ENCODE measurements around the gene SS18L1. TPM values are rescaled to one million over a fixed set of nuclear protein-coding genes. Genes with fewer than 3 reads are reported as not detected.

The SS18L1 gene
- total RNA-seq, 4 donors from 2014 or later, result 0.51 to 21.7 (median 12.8) TPM

DNA sequence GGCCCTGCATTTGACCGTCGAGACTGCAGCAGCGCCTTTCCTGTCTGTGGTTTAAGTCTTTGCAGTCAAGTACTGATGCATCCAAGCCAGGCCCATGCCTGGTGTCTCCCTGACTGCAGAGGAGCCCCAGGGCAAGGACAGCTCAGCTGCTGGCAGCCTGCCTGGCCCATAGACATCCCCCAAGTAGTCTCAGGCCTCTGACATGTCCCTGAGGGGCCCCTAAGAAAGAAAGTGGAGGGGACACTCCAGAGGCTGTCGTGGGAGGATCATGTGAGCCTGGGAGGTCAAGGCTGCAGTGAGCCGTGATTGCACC lies 58.5 kb downstream of the SS18L1 start:
- no peaks in the 10 kb centered on the region for H3K27me3 ChIP-seq
- no peaks in the 10 kb centered on the region for H3K4me1 ChIP-seq
- H3K9me3 ChIP-seq, result no peaks in the 10 kb centered on the region
- H3K36me3 ChIP-seq, result no peaks in the 10 kb centered on the region
- H3K27ac ChIP-seq, result no peak overlapping the region
- no peak for DNase-seq
- H3K4me3 ChIP-seq, result no peak overlapping the region
- TF ChIP-seq CTCF (IDR thresholded peaks at IDR 0.05) (no peak), POLR2A (IDR thresholded peaks at IDR 0.05) (no peak)
- intact Hi-C loops (cut with DNase I; ENCODE audit: low total_unique reads), result no loop called here

- Histone ChIP-seq H3K27ac (no peak overlapping the region), H3K9me3 (no peaks in the 10 kb centered on the region), H3K27me3 (no peaks in the 10 kb centered on the region), H3K36me3 (no peaks in the 10 kb centered on the region), H3K4me3 (no peak overlapping the region), H3K4me1 (no peaks in the 10 kb centered on the region)
- intact Hi-C loops (cut with DNase I; ENCODE audit: low total_unique reads), result no loop called here
- DNase-seq, result no peak
- no peak for TF ChIP-seq CTCF (IDR thresholded peaks at IDR 0.05)
Measured at GRCh38 chr20:62202676-62203377, 59.3 kb downstream of the SS18L1 start.

GRCh38 chr20:62203378-62204030 lies 59.9 kb downstream of the SS18L1 start:
- no peak for DNase-seq
- H3K4me3 ChIP-seq, result no peak overlapping the region
- H3K27ac ChIP-seq, result no peak overlapping the region
- no peaks in the 10 kb centered on the region for H3K9me3 ChIP-seq
- no peaks in the 10 kb centered on the region for H3K4me1 ChIP-seq
- TF ChIP-seq CTCF (IDR thresholded peaks at IDR 0.05), result no peak
- TF ChIP-seq POLR2A (IDR thresholded peaks at IDR 0.05), result no peak
- H3K36me3 ChIP-seq, result no peaks in the 10 kb centered on the region
- H3K27me3 ChIP-seq, result no peaks in the 10 kb centered on the region
- intact Hi-C loops (cut with DNase I; ENCODE audit: low total_unique reads), result no loop called here

GRCh38 chr20:62205618-62206387 lies 62.2 kb downstream of the SS18L1 start:
- intact Hi-C loops (cut with DNase I; ENCODE audit: low total_unique reads), result no loop called here
- H3K4me3 ChIP-seq, result no peak overlapping the region
- H3K27me3 ChIP-seq, result peaks cover 2 to 3% of the 10 kb centered on the region in 2 donors
- no peaks in the 10 kb centered on the region for H3K4me1 ChIP-seq
- no peak overlapping the region for H3K27ac ChIP-seq
- DNase-seq, result no peak
- no peaks in the 10 kb centered on the region for H3K9me3 ChIP-seq
- no peak for TF ChIP-seq POLR2A (IDR thresholded peaks at IDR 0.05)
- TF ChIP-seq CTCF (IDR thresholded peaks at IDR 0.05), result no peak
- H3K36me3 ChIP-seq, result no peaks in the 10 kb centered on the region

DNA sequence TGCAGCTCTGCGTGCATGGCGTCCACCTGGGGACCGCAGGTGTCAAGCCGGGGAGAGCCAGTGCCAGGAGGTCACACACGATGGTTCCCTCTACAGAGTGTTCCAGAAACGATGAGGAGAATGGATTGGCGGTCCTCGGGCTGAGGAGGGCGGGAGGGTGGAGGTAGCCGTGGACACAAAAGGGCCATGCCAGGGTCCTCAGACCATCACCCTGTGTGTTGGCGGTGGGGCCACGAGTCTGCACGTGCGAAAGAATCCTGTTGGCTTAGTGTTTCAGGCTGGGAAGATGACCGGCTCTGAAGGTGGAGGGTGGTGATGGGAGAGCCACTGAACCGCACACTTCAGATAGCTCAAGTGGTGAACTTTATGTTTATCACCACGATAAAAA lies 62.8 kb downstream of the SS18L1 start:
- intact Hi-C loops (cut with DNase I; ENCODE audit: low total_unique reads), result no loop called here
- H3K36me3 ChIP-seq, result no peaks in the 10 kb centered on the region
- H3K4me1 ChIP-seq, result no peaks in the 10 kb centered on the region
- H3K27me3 ChIP-seq, result peaks cover 3 to 8% of the 10 kb centered on the region in 2 donors
- no peaks in the 10 kb centered on the region for H3K9me3 ChIP-seq
- TF ChIP-seq POLR2A (IDR thresholded peaks at IDR 0.05) (no peak), CTCF (IDR thresholded peaks at IDR 0.05) (no peak)
- no peak overlapping the region for H3K27ac ChIP-seq
- H3K4me3 ChIP-seq, result no peak overlapping the region
- DNase-seq, result no peak

Data from uterus (tissue), 4 donors.